Measurements from ENCODE around the gene ACP6. TPM values are rescaled to one million over a fixed set of nuclear protein-coding genes. Genes with fewer than 3 reads are reported as not detected.

Gene ACP6
- total RNA-seq, 1 donor from 2014 or later, result 14.2 TPM

DNA sequence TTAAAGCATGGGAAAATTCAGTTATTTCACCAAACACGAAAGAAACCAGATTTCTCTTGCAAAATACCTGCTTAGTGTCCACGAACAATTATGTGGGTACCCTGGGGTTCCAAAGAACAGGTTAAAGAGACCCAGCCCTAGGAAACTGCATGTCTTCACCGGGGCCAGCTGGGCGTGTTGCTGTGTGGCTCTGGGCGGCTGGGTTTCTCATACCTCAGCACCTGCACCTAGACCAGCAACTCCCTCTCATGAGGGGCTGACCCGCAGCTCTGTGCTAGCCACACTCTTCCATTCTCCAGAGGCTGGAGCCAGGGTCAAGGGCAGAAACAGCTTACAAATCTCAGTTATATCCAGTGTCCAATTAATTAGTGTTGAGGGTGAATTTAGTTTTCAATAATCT is 40.3 kb downstream of the ACP6 start:
- Histone ChIP-seq H3K36me3 (no peaks in the 10 kb centered on the region), H3K27ac (no peak overlapping the region), H3K27me3 (no peaks in the 10 kb centered on the region), H3K4me1 (peaks cover 7% of the 10 kb centered on the region), H3K9me3 (no peaks in the 10 kb centered on the region), H3K4me3 (no peak overlapping the region)
- TF ChIP-seq POLR2A (IDR thresholded peaks at IDR 0.05) (no peak), POLR2AphosphoS5 (IDR thresholded peaks at IDR 0.05; ENCODE audit: insufficient read depth in 1 of 2, low read depth in 1 of 2) (no peak)
- TF ChIP-seq, protein P1, sequence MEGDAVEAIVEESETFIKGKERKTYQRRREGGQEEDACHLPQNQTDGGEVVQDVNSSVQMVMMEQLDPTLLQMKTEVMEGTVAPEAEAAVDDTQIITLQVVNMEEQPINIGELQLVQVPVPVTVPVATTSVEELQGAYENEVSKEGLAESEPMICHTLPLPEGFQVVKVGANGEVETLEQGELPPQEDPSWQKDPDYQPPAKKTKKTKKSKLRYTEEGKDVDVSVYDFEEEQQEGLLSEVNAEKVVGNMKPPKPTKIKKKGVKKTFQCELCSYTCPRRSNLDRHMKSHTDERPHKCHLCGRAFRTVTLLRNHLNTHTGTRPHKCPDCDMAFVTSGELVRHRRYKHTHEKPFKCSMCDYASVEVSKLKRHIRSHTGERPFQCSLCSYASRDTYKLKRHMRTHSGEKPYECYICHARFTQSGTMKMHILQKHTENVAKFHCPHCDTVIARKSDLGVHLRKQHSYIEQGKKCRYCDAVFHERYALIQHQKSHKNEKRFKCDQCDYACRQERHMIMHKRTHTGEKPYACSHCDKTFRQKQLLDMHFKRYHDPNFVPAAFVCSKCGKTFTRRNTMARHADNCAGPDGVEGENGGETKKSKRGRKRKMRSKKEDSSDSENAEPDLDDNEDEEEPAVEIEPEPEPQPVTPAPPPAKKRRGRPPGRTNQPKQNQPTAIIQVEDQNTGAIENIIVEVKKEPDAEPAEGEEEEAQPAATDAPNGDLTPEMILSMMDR (IDR thresholded peaks at IDR 0.05), result no peak
- intact Hi-C loops (cut with DNase I), result no loop called here
- no peak for DNase-seq (ENCODE audit: extremely low spot score in 2 of 2)

DNA sequence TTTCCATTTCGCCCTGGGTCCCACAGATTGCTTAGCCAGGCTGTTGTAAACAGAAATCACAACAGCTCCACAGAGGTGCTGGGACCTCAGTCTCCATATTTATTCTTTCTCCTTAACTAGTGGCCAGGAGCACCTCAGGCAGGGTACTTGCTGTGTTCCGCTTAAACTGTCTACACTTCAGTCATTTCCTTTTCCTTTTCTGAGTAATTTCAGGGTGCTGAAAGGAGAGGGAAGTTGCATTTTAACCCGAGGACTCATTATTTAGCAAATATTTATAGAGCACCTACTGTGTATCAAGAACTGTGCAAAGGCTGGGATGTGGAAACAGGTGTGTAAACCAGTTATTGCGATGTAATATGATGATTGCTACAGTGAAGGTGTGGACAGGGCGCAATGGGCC is 41.9 kb downstream of the ACP6 start:
- no peak for DNase-seq (ENCODE audit: extremely low spot score in 2 of 2)
- H3K36me3 ChIP-seq, result peaks cover 0 to 11% of the 10 kb centered on the region in 2 donors
- H3K4me1 ChIP-seq, result peaks cover 9% of the 10 kb centered on the region
- no peak overlapping the region for H3K27ac ChIP-seq
- H3K9me3 ChIP-seq, result no peaks in the 10 kb centered on the region
- no peak overlapping the region for H3K4me3 ChIP-seq
- intact Hi-C loops (cut with DNase I), result loop anchor here (5.0 kb wide), 1 partner anchor 126 kb away; no protein-coding TSS in a partner anchor
- no peak for TF ChIP-seq POLR2A (IDR thresholded peaks at IDR 0.05)
- TF ChIP-seq POLR2AphosphoS5 (IDR thresholded peaks at IDR 0.05; ENCODE audit: insufficient read depth in 1 of 2, low read depth in 1 of 2), result no peak
- TF ChIP-seq, protein P1 (IDR thresholded peaks at IDR 0.05), result no peak
- H3K27me3 ChIP-seq, result no peaks in the 10 kb centered on the region

DNA sequence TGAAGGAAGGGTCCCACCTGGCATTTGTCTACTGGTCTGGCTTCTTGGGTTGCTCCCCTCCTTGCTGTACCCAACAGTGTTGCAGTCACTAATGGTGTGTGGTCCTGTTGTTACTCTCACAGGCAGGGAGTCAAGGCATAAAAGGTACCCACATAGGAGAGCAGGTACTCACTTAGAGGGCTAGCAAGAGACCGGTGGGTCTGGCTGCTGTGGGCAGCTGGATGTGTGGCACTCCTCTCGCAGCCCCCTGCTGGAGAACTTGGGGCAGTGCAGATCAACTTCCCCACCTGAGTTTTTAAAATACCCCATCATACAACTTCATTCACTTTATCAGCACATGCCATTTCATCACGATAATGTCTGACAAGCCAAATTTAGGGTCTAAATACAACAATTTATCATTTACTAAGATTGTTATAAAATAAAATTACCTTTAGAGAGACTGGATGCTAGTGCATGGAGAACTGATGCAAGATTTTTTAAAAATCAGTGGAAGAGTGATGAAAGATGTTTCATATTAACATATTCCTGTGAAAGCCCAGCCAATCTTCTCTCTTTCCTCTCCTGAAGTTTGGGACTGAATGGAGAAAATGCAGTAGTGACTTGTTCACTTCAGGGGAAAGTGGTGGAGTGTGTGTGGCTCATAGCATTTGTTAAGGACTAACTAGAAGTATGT is 42.8 kb downstream of the ACP6 start:
- no peaks in the 10 kb centered on the region for H3K9me3 ChIP-seq
- no peak overlapping the region for H3K4me3 ChIP-seq
- H3K4me1 ChIP-seq, result peaks cover 9% of the 10 kb centered on the region
- intact Hi-C loops (cut with DNase I), result loop anchor here (5.0 kb wide), 1 partner anchor 125 kb away; no protein-coding TSS in a partner anchor
- no peak for DNase-seq (ENCODE audit: extremely low spot score in 2 of 2)
- TF ChIP-seq POLR2AphosphoS5 (IDR thresholded peaks at IDR 0.05; ENCODE audit: insufficient read depth in 1 of 2, low read depth in 1 of 2), result no peak
- TF ChIP-seq, protein P1 (IDR thresholded peaks at IDR 0.05), result peak; percentile 69 to 84 (median 82)
- H3K27ac ChIP-seq, result no peak overlapping the region
- H3K27me3 ChIP-seq, result no peaks in the 10 kb centered on the region
- H3K36me3 ChIP-seq, result peaks cover 0 to 11% of the 10 kb centered on the region in 2 donors

DNA sequence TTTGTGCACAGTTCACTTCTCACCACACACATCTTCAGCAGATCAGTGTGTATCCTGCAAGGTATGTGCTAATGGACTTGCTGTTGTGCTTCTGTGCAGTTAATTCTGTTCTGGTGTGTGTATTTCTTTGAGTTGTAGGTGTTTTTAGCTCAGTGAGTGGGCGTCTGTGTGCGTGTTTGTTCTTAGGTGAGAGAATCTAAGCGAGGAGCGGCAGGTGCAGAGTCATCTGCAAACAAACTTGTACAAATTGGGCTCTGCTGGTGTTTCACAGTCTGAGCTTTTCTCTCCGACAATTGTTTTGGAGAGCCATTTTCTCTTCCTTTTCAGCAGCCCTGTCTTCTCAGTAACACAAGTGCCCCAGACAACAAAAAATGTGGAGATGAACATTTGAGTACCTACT is 43.6 kb downstream of the ACP6 start:
- Histone ChIP-seq H3K9me3 (no peaks in the 10 kb centered on the region), H3K36me3 (peaks cover 0 to 11% of the 10 kb centered on the region in 2 donors), H3K27ac (no peak overlapping the region), H3K4me1 (peaks cover 9% of the 10 kb centered on the region), H3K4me3 (no peak overlapping the region), H3K27me3 (no peaks in the 10 kb centered on the region)
- DNase-seq (ENCODE audit: extremely low spot score in 2 of 2), result no peak
- intact Hi-C loops (cut with DNase I), result loop anchor here (5.0 kb wide), 1 partner anchor 124 kb away; no protein-coding TSS in a partner anchor
- no peak for TF ChIP-seq POLR2AphosphoS5 (IDR thresholded peaks at IDR 0.05; ENCODE audit: insufficient read depth in 1 of 2, low read depth in 1 of 2)
- TF ChIP-seq POLR2A (IDR thresholded peaks at IDR 0.05), result no peak
- TF ChIP-seq, protein P1 (IDR thresholded peaks at IDR 0.05), result no peak

DNA sequence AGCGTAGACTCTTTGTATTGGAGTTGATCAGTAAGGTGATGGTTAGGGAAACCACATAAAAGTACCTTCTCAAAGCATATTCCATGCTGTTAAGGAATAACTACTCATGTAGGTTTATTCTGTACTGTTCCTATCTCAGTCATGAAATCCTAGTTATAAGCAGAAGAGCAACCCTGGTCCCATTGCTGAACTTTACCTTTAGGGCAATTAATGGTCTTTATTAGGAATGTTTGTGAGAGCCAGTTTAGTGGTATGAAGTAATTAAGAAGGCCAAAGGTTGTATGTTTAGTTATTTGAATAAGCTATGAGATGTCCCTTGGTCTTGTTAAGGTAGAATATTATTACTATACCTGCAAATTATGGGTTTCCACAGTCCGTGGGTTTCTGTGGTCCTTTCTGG is 44.0 kb downstream of the ACP6 start:
- H3K9me3 ChIP-seq, result no peaks in the 10 kb centered on the region
- peaks cover 0 to 12% of the 10 kb centered on the region in 2 donors for H3K36me3 ChIP-seq
- H3K4me3 ChIP-seq, result no peak overlapping the region
- H3K27me3 ChIP-seq, result no peaks in the 10 kb centered on the region
- no peak for DNase-seq (ENCODE audit: extremely low spot score in 2 of 2)
- H3K4me1 ChIP-seq, result peaks cover 9% of the 10 kb centered on the region
- TF ChIP-seq POLR2A (IDR thresholded peaks at IDR 0.05), result no peak
- TF ChIP-seq POLR2AphosphoS5 (IDR thresholded peaks at IDR 0.05; ENCODE audit: insufficient read depth in 1 of 2, low read depth in 1 of 2), result no peak
- TF ChIP-seq, protein P1 (IDR thresholded peaks at IDR 0.05), result no peak
- no peak overlapping the region for H3K27ac ChIP-seq
- intact Hi-C loops (cut with DNase I), result loop anchor here (5.0 kb wide), 1 partner anchor 124 kb away; no protein-coding TSS in a partner anchor

Measured in vagina (tissue), 2 donors.